GM21576 (cell line): Measurements from ENCODE around the gene SRPX2.

ENCODE experiments used
- ATAC-seq: cut with Tn5 transposase; IDR thresholded peaks from one replicate; pipeline ENCODE4 v1.9.1; 2021; ENCODE audit warnings: mild to moderate bottlenecking, moderate library complexity; ENCODE audit not compliant: unreplicated experiment

SRPX2 gene

GRCh38 chrX:100649550-100650356 is 5.8 kb downstream of the SRPX2 start:
- no peak for ATAC-seq

DNA sequence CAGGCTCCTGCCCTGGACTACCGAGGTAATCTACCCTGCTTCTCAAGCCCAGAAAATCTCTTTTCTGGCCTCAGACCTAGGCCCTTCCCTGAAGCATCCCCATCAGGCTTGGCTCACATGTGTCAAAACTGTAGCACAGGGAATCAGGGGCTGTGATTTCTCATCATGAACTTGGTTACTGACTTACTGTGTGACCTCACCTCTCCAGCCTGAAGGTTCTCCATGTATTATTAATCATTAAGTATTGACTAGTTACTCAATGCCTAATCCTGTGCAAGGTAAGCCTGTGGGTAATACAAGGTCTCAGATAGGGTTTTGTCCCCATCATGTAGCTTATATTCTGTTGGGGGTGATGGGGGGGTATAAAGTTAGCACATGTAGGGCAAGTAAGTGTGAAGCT is 6.8 kb downstream of the SRPX2 start:
- ATAC-seq, result no peak

DNA sequence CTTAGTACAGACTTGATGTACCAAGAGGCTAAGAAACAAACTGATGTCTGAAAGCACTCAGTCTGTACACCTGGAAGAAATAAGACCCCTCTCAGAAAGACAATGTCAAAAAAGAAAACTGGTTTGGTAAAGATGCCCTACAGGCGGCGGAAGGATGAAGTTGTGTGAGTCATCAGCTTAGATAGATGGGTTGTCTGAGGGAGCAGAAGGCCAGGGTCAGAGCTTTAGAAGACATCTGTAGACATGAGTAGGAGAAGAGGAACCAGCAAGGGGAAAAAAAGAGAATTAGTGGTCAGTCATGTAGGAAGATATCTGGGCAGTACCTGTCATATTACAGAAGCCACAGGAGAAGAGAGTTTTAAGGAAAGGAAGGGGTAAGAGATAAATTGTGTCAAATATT is 8.3 kb downstream of the SRPX2 start:
- ATAC-seq, result no peak

- no peak for ATAC-seq
These were observed 10.3 kb downstream of the SRPX2 start for GRCh38 chrX:100654261-100654660.

DNA sequence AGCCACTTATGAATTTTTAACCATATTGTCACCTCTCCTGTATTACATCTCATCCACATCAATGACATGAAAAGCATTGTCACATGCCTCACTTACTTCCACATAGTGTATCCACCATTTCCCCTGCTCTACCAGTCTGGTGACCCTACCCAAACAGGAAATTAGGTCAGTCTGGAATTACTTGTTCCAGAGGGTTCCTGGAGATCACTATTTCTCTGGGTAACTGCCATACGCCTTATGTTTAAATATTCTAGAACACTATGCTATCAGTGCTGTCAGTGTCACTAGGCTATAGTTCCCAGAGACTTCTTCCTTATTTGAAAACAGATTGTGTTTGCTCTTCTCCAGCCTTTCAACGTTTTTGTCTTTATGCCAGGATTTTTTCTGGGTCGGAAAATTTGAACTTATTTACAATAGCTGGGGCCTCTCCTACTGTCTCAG is 15.0 kb downstream of the SRPX2 start:
- ATAC-seq, result no peak

GRCh38 chrX:100659431-100660137 is 15.6 kb downstream of the SRPX2 start:
- ATAC-seq, result no peak

GRCh38 chrX:100662170-100662569 is 18.2 kb downstream of the SRPX2 start:
- ATAC-seq, result no peak

GRCh38 chrX:100662796-100663195 is 18.8 kb downstream of the SRPX2 start:
- ATAC-seq, result no peak

- ATAC-seq, result no peak
These were observed 19.6 kb downstream of the SRPX2 start for GRCh38 chrX:100663642-100664041.

GRCh38 chrX:100672966-100673365 is 29.0 kb downstream of the SRPX2 start:
- no peak for ATAC-seq

DNA sequence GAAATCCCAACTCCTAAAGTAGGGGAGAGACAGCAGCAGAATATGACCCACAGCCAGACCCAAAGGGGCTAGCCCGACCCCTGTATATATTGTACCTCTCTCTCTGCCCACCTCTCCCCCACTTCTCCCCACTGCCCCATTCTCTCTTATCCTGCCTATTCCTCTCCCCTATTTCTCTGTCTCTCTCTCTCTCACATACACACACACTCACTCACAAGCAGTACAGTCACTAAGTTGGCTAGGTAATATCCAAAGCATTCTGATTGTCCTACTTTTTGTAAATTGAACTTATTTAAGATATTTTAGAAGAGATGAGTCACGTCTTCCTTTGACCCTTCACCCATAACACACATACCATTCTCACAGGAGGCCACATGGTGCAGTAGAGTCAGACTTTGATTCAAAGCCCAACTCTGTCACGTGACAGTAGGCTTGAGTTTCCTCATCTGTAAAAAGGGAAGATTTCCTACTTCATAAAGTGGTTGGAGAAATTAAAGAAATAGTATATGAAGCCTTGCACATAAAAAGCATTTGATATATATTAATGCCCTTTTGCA is 29.5 kb downstream of the SRPX2 start:
- ATAC-seq, result no peak

DNA sequence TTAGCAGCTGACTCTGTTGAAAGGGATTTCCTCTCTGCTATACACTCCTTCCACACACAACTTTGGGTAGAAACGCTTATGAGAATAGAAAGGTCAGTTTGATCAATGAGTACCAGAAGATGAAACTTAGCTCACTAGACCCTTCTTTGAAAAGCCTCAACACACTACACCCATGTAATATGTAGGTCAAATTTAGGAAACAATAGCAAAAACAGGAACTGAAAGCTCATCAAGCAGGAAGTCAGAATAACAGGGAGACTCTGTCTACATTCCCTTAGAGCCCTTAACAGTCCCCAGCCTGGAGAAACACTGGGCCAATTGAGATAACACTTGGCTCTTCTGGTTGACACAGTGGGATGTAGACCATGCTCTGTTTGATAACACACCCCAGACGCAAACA is 30.7 kb downstream of the SRPX2 start:
- no peak for ATAC-seq

- no peak for ATAC-seq
These were observed 33.7 kb downstream of the SRPX2 start for GRCh38 chrX:100677611-100678181.

- ATAC-seq, result no peak
These were observed 36.8 kb downstream of the SRPX2 start for GRCh38 chrX:100680756-100681155.

GRCh38 chrX:100681599-100681998 is 37.6 kb downstream of the SRPX2 start:
- ATAC-seq, result no peak

DNA sequence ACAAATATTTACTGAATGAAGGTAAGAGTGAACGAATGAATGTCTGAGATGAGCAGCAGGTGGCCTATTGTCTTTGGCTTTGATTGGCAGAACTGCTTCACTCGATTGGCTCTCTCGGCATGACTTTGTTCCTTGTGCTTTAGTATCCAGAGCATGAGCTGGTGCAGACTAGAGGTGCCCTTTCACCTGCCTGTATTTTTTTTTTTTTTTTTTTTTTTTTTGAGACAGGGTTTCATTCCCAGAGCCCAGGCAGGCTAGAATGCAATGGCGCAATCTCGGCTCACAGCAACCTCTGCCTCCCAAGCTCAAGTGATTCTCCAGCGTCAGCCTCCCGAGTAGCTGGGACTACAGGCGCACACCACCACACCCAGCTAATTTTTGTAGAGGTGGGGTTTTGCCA is 38.9 kb downstream of the SRPX2 start:
- no peak for ATAC-seq

- peak; percentile 65 for ATAC-seq
These were observed 41.4 kb downstream of the SRPX2 start for GRCh38 chrX:100685284-100685996.

GRCh38 chrX:100685997-100686305 is 42.0 kb downstream of the SRPX2 start:
- no peak for ATAC-seq

DNA sequence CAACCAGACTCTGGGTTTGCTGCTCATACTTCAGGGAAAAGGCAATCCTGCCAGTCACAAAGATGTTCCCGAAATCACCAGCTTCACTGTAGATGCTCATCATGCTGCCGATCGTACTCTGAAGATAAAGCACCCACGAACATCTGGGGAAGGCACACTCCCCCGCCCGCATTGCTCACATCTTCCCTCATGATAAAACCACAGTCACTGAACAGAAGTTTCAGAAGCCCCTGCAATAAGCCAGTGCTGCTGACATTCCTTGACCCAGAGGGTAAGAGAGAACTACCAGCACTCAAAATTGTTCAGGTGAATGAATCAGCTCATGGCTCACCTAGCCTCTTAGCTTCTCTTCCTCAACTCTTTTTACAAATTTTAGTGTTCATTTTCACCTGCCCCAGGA is 43.1 kb downstream of the SRPX2 start:
- peak; percentile 40 for ATAC-seq

DNA sequence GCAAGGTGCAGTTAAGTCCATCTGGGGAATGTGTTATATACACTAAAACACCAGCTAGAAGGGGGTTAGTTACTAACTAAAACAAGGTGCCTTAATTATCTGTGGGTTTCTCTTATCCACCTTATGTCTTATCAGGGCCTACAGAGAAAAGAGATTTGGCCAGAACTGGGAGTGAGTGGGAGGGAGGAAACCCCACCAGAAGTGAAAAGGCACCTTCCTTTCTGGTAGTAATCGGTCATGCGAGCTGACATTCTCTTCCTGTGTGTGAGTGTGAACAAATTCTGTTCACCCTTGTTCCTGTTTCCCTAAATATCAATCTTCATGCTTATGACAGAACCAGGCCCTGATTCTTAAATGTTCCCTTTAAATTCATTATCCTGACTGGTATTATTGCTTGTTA is 43.5 kb downstream of the SRPX2 start:
- peak; percentile 70 for ATAC-seq

GRCh38 chrX:100695302-100695701 is 51.3 kb downstream of the SRPX2 start:
- ATAC-seq, result no peak
